Pulmonary artery endothelial cell (primary cell): ENCODE results near the gene HDLBP. TPM values are rescaled to one million over a fixed set of nuclear protein-coding genes. Genes with fewer than 3 reads are reported as not detected.

Source experiments
- DNase-seq: peaks from one replicate; pipeline ENCODE4 v3.0.0-alpha.2; 2011; ENCODE audit warnings: low read depth, low spot score
- total RNA-seq: library from RNA; depleted of rRNA; stranded (reverse); fragments of >200 nt; gene quantifications from 2 replicates; pipeline ENCODE4 v1.2.3, GENCODE V29; 2014

The HDLBP gene
- total RNA-seq, 1 donor from 2014 or later: 980 TPM

DNA sequence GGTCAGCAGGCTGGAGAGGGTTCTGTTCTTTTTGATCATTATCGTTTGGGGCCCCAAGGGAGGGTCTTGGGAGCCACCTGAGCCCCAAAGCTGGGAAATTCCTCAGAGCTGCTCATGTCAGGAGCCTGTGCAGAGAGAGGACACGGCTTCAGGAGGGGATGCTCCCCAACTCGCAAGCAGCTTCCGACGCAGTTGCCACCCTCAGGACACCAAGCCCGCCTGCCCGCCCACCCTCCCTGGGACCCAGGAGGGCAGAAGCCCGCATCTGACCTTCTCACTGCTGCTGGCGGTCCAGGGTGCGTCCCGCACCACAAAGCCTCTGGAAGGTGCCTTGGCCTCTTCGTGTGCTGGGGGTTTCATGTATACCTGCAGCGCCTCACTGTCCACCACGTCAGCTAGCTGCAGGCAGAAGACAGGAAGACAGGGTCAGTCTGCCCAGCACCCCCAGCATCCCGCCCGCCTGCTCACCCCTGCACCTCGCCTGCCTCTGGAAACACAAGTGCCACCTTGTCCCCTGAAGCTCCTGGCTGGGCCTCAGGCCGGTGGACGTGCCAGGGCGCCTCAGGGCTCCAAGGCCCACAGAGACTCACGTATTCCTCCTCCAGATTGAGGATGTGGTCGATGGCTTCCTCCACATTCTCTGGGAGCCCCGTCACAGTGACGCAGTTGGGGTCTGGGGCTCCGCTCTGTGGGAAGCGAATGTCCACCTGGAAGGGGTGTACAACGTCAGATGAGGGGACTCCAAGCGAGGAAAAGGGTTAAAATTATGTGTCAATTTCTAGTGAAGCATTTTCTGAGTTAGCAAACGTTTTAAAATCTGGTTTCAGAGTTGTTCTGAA, 85.7 kb downstream of the HDLBP start:
- DNase-seq: no peak

DNA sequence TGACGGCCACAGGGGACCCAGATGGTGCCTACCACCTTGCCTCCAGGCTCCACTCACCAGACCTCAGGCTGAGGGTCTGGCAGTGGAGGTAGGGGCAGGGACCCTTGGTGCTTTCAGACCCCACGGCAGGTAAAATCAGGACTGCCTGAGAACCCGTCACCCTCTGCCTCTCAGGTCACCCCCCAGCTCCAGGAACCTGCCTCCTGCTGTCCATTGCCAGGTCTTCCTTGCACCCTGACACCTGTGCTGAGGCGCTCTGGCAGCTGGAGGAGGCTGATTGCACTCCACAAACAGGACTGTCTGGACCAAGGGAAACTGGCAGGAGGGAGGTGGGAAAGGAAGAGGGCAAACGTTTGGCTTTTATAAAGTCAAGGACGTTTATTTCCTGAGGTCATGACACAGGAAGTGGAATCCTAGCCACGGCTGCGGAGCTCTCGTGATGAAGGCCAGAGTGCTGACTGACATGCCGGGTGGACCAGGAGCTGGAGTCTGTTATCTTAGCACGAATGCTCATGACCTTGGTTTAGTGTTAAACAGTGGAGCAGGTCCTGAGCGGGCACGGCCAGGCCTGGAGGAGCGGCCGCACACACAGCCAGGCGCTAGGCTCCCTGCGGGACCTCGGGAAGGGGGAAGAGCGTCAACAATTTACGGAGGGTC, 86.5 kb downstream of the HDLBP start:
- no peak for DNase-seq

DNA sequence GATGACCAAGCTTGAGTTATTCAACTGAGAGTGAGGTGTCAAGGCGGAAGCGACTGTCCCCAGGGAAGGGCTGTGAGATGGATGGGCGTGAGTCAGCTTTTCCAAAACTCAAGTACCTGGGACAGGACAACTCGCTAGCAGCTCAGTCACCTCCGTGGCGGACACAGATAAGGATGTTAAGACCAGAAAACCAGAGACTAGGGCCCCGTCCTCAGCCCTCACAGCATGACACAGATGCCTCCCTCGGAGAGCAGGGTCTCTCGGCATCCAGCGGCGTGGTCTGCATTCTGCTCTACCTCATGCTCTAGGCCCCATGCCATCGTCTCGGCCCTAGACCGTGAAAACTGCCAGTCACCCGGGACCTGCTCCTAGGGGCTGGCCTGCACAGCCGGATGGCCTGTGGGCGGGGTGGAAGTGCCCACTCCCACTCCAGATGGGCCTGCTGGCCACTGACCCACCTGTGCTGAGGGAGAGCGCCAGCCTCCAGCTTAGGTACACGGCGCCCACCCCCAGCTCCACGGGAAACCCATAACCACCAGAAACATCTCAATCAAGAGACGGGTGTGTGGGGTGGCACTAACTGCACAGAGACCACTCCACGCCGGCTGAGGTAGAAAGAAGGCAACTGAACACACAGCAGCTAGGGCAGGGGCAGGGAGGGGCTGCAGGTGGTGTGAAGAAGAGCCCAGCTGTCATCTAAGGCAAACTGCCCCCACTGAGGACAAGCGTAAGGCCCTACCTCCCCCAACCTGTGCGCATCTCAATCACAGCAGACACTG, 87.2 kb downstream of the HDLBP start:
- no peak for DNase-seq

DNA sequence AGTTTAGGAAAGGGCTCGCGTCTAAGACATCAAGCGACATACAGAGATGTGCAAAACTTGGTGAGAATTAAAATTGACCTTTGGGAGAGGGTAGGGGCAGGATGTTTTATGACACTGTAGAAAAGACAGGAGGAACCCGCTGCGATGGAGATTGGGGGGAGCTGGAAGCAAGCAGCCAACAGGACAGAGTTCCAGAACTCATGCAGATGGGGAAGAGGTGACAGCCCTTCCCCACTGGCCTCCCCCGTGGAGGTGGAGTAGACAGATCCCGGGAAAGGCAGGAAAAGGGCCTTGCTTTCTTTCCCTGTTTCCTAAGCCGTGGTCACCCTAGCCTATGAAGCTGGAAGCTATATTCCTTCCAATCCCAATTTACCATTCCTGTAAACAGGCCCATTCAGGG, 87.9 kb downstream of the HDLBP start:
- no peak for DNase-seq

DNA sequence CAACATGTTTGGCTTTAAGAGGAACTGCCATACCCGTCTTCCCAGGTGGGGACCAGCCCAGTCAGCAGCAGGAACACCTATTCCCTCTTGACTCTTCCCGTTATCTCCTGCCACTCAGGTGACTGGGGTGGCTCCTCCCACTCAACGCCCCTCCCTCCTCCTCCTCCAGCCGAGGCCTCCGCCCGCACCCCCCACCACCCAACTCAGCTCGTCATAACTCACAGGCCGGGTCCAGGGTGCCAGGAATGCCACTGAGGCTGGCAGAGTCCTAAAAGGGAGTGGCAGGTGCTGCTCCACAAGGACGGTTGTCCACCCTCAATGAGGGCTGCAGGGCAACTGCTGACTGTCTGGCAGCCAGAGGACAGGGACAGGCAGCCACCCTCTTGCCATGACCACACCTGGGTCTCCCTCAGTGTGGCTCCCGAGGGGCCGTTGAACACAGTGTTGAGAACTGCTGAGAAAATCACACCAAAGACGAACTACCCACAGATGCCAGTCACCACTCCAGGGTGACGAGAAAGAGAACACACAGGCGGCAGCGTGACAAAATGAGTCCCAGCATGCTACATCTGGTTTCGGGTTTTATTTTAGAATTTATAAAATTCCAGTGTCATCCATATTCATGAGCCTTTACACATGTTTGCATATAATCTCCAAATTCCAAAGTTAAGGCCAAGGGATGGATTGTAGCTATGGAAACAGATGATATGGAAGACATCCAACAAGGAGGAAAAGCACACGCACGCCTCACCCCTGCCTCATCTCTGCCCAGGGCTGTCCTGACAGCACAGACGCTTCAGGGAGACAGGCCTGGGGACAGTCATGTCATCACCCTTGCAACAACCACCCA, 88.5 kb downstream of the HDLBP start:
- no peak for DNase-seq

GRCh38 chr2:241225983-241226382, 89.5 kb downstream of the HDLBP start:
- DNase-seq: no peak

GRCh38 chr2:241225545-241225944, 89.9 kb downstream of the HDLBP start:
- no peak for DNase-seq

GRCh38 chr2:241224851-241225438, 90.5 kb downstream of the HDLBP start:
- DNase-seq: no peak

DNA sequence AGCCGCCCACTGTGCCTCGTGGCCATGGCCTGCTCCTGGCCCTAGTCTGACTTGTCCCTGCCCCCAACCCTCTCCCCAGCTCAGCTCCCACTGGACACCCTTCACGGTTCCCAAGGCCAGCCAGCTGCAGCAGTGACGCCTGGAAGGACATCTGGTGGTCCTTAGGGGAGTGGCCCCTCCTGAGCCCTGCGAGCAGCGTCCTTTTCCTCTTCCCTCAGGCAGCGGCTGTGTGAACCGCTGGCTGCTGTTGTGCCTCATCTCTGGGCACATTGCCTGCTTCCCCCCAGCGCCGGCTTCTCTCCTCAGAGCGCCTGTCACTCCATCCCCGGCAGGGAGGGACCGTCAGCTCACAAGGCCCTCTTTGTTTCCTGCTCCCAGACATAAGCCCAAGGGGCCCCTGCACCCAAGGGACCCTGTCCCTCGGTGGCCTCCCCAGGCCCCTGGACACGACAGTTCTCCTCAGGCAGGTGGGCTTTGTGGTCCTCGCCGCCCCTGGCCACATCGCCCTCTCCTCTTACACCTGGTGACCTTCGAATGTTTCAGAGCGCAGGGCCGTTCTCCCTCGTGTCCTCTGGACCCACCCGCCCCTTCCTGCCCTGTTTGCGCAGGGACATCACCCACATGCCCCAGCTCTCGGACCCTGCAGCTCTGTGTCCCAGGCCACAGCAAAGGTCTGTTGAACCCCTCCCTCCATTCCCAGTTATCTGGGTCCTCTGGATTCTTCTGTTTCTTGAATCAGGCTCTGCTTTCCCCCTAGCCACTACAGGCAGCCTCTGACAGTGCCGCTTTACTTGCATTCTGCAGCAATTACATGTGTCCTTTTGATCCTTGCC, 91.2 kb downstream of the HDLBP start:
- no peak for DNase-seq

DNA sequence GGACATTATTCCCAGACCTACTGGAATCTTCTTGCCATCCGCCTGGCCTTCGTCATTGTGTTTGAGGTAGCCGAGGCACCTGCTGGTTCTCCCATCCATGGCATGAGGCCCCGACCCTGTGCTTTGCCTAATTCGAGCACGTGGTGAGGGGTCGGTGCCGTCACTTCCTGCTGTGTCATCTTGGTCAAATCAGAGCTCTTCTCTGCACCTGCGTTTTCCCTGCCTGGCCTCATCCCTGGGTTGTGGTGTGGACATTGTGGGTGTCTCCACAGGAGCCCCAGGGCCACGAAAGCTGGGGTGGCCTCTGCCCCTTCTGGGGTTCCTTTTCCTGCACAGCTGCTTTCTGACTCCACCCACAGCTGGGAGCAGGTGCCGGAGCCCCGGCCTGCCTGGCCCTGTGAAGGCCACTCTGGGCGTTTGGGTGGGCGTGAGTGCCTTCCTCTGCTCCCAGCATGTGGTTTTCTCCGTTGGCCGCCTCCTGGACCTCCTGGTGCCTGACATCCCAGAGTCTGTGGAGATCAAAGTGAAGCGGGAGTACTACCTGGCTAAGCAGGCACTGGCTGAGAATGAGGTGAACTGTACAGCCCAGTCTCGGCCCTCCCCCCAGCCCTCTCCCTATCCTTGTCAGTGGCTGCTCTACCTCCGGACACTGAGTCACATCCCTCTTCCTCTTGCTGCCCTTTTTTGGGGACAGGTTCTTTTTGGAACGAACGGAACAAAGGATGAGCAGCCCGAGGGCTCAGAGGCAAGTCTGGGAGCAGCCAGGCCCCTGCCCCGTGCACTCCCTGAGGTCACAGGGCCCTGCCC, 92.1 kb downstream of the HDLBP start:
- DNase-seq: no peak

DNA sequence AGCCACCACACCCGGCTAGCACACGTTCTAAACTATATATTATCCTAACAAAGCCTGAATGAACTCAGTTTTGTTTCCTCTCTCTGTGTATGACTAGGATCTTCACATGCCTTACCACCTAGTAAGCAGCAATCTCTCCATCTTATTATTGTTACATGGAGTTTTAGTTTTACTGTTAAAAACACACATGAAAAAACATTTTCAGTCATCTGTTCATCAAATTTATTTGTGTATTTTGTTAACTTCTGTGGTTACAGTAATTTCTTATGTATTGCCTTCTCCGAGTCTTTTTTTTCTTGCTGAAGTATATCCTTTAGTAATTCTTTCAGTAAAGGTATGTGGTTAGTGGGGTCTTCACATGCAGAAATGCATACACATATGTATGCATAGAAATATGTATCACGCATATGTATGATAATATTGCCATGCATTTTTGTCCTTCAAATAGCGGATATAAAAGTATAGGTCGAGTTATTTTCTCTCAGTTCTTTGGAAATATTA, 95.6 kb downstream of the HDLBP start:
- DNase-seq: no peak

DNA sequence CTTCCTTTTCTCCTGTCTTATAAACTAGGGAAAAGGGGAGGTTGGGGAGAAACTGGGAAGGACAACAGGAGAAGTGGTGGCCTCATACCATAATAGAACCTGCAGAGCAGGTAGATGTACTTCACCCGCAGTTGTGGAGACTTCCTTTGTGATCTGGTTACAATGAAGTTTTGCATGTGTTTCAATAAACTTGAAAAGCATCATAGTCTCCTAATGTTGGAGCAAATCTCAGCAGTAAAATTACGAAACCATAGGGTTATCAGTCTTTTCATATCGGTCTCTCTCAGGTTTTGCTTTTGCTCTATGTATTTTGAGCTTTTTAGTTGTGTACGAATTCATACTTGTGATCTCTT, 96.5 kb downstream of the HDLBP start:
- DNase-seq: no peak

DNA sequence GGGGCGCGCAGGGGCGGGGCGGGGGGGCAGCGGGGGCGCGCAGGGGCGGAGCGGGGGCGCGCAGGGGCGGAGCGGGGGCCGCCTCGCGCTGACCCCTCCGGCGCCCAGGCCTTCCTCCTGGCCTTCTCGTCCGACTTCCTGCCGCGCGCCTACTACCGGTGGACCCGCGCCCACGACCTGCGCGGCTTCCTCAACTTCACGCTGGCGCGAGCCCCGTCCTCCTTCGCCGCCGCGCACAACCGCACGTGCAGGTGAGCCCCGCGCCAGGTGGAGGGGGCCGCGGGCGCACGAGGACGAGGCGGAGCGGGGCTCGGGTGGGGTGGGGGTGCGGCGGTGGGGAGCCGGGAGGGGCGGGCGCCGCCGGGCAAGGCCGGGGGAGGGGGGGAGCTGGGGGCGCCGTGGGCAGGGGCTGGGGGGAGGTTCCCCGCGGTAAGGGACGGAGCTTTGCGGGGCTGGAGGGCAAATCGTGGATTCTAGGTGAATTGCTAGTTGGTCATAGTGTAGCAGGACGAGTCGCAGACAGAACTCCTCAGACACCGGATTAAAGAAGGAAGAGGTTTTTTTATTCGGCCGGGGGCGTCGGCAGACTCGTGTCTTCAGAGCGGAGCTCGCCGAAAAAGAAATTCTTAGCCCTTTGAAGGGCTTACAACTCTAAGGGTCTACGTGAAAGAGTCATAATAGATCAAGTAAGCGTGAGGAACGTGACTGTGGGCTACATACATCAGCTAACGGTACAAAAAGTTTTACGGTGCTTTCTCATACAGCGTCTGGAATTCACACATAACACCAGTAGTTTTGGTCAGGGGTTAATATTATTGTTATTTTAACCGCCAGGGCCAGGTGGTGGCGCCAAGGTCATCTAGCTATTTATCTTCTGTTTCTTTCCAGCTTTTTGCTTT, 97.1 kb downstream of the HDLBP start:
- no peak for DNase-seq

DNA sequence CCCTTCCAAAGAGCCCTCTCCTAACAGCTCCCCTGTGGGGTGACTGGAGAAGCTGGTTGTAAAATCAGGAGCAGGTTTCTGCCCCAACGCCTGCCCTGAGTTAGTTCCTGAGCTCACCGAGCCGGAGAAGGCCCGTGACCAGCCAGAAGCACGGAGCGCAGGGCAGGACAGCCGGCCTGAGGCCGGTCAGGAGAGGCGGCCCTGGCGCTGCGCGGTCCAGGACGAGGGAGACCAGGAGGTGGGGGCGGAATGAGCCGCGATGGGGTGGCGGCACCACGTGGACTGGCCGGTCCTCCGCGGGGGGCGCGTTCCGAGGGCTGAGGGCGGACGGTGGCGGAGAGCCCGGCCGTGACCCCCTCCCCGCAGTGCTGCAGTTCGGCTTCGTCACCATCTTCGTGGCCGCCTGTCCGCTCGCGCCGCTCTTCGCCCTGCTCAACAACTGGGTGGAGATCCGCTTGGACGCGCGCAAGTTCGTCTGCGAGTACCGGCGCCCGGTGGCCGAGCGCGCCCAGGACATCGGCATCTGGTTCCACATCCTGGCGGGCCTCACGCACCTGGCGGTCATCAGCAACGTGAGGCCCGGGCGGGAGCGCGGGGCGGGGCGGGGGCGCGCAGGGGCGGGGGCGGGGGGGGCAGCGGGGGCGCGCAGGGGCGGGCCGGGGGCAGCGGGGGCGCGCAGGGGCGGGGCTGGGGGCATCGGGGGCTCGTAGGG, 98.0 kb downstream of the HDLBP start:
- DNase-seq: no peak

DNA sequence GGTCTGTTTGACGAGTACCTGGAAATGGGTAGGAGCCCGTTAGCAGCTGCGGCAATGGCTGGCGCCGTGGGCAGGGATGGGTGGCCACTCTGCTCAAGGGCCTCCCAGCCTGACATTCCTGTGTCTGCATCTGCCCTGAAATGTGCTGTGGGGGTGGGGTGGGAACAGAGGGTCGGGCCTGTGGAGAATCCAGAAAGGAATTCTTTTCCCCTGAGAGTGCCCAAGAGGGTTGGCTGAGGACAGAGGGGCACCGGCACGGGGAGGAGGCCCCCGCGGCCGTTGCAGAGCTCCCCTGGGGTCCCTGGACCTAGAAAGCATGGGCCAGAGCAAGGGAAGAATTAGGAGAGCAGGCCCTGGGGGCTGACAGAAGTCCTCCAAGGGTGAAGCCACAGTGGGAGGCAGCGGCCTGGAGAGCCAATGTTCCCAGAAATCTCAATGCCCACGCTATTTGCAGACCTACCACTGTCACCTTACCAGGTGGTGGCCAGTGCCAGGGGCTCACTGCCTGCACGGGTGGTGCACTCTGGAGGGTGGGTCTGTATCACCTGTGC, 99.2 kb downstream of the HDLBP start:
- no peak for DNase-seq

DNA sequence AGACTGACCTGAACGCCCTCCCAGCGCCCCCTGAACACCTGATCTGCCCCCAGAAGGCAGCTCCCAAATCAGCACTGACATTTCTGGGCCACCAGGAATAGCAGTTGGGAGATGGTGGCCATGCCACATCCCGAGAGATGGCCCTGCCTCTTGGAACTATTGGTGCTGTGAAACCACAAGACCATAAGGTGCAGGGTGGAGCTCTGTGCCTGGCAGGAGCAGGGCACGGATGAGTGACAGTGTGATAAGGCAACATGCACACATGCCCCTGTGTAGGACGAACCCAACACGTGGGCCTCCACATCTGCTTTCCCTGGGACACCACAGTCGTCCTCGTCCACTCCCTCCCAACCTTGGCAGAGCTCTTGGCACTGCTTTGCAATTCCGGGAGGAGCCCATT, 100.1 kb downstream of the HDLBP start:
- no peak for DNase-seq

GRCh38 chr2:241214766-241215165, 100.7 kb downstream of the HDLBP start:
- DNase-seq: no peak
